Activated naive CD4-positive, alpha-beta T cell treated with anti-CD3 and anti-CD28 coated beads, Interleukin-2, amount 50 U/mL, for 24 hours (primary cell): ENCODE data around the gene CLDN6.

Source experiments
- H3K27ac Mint-ChIP-seq: one replicate; pipeline ENCODE4 v1.8.0; 2021; ENCODE audit warnings: mild to moderate bottlenecking, mixed read lengths
- H3K27me3 Mint-ChIP-seq: one replicate; pipeline ENCODE4 v1.8.0; 2021; ENCODE audit warnings: mixed read lengths
- H3K36me3 Mint-ChIP-seq: one replicate; pipeline ENCODE4 v1.8.0; 2021; ENCODE audit warnings: mixed read lengths
- H3K4me1 Mint-ChIP-seq: one replicate; pipeline ENCODE4 v1.8.0; 2021; ENCODE audit warnings: mixed read lengths
- H3K4me3 Mint-ChIP-seq: one replicate; pipeline ENCODE4 v1.8.0; 2021; ENCODE audit warnings: mild to moderate bottlenecking, mixed read lengths
- H3K9me3 Mint-ChIP-seq: one replicate; pipeline ENCODE4 v1.8.0; 2021; ENCODE audit warnings: mixed read lengths

Gene CLDN6

GRCh38 chr16:2968738-2969544, 49.0 kb downstream of the CLDN6 start, which contains the start of gene PAQR4:
Gene PAQR4 (plus strand): TSS chr16:2969348. CDS start chr16:2969675, 327 bp downstream.
- Mint-ChIP-seq H3K9me3 (no peaks in the 10 kb centered on the region), H3K4me3 (peak within 1 kb of the TSS; percentile 74), H3K27me3 (peaks cover 13% of the 10 kb centered on the region), H3K27ac (no peak within 1 kb of the TSS), H3K36me3 (no peaks in the 10 kb centered on the region), H3K4me1 (peaks cover 12% of the 10 kb centered on the region)

GRCh38 chr16:2968368-2968737, 49.6 kb downstream of the CLDN6 start:
- H3K27ac Mint-ChIP-seq, result no peak overlapping the region

GRCh38 chr16:2967721-2968161, 50.2 kb downstream of the CLDN6 start:
- no peaks in the 10 kb centered on the region for H3K9me3 Mint-ChIP-seq
- peaks cover 13% of the 10 kb centered on the region for H3K27me3 Mint-ChIP-seq
- H3K4me1 Mint-ChIP-seq, result peaks cover 13% of the 10 kb centered on the region
- peak overlapping the region; percentile 23 for H3K4me3 Mint-ChIP-seq
- no peaks in the 10 kb centered on the region for H3K36me3 Mint-ChIP-seq
- no peak overlapping the region for H3K27ac Mint-ChIP-seq

More at GRCh38 chr16:2968368-2968737, 49.6 kb downstream of the CLDN6 start:
- Mint-ChIP-seq H3K4me1 (peaks cover 13% of the 10 kb centered on the region), H3K36me3 (no peaks in the 10 kb centered on the region), H3K4me3 (peak overlapping the region; percentile 74), H3K27me3 (peaks cover 13% of the 10 kb centered on the region), H3K9me3 (no peaks in the 10 kb centered on the region)

GRCh38 chr16:2967211-2967631, 50.8 kb downstream of the CLDN6 start:
- Mint-ChIP-seq H3K36me3 (no peaks in the 10 kb centered on the region), H3K27me3 (peaks cover 12% of the 10 kb centered on the region), H3K4me1 (peaks cover 13% of the 10 kb centered on the region), H3K27ac (no peak overlapping the region), H3K9me3 (no peaks in the 10 kb centered on the region), H3K4me3 (no peak overlapping the region)

GRCh38 chr16:2966808-2967191, 51.2 kb downstream of the CLDN6 start:
- H3K9me3 Mint-ChIP-seq, result no peaks in the 10 kb centered on the region
- peaks cover 10% of the 10 kb centered on the region for H3K27me3 Mint-ChIP-seq
- peaks cover 15% of the 10 kb centered on the region for H3K4me1 Mint-ChIP-seq
- H3K36me3 Mint-ChIP-seq, result no peaks in the 10 kb centered on the region
- H3K4me3 Mint-ChIP-seq, result no peak overlapping the region
- H3K27ac Mint-ChIP-seq, result no peak overlapping the region

GRCh38 chr16:2966043-2966807, 51.8 kb downstream of the CLDN6 start:
- Mint-ChIP-seq H3K4me1 (peaks cover 18% of the 10 kb centered on the region), H3K36me3 (no peaks in the 10 kb centered on the region), H3K27me3 (peaks cover 10% of the 10 kb centered on the region), H3K9me3 (no peaks in the 10 kb centered on the region), H3K4me3 (no peak overlapping the region), H3K27ac (no peak overlapping the region)
